ENCODE data around the gene HK3. TPM values are rescaled to one million over a fixed set of nuclear protein-coding genes. Genes with fewer than 3 reads are reported as not detected.
A peak's percentile ranks its signal among the peaks of the same experiment; 100 is the strongest.

The HK3 gene
- total and polyA plus RNA-seq, 9 of the 15 experiments (the other 6 are each of a cell fraction or from before 2014, with no cell fraction given) = 0.16 TPM; not detected in 8

GRCh38 chr5:176837707-176838115 is 61.4 kb downstream of the HK3 start (continued):
- no peak for TF ChIP-seq MTA1 (IDR thresholded peaks at IDR 0.05; ENCODE audit: borderline replicate concordance)
- peak; percentile 67 for TF ChIP-seq ZKSCAN8 (CRISPR knock-in tag; IDR thresholded peaks at IDR 0.05)
- TF ChIP-seq ZNF398 (CRISPR knock-in tag; IDR thresholded peaks at IDR 0.05) = no peak
- peak; percentile 96; the same call in 1 of the 2 replicates for TF ChIP-seq ZNF124 (CRISPR knock-in tag; IDR thresholded peaks at IDR 0.05)
- TF ChIP-seq SAP30 (IDR thresholded peaks at IDR 0.05; ENCODE audit: borderline replicate concordance, insufficient read depth, low read depth, low read length, poor library complexity, severe bottlenecking) = peak; percentile 99
- TF ChIP-seq ZBED1 (IDR thresholded peaks at IDR 0.05) = no peak
- TF ChIP-seq, protein P1, sequence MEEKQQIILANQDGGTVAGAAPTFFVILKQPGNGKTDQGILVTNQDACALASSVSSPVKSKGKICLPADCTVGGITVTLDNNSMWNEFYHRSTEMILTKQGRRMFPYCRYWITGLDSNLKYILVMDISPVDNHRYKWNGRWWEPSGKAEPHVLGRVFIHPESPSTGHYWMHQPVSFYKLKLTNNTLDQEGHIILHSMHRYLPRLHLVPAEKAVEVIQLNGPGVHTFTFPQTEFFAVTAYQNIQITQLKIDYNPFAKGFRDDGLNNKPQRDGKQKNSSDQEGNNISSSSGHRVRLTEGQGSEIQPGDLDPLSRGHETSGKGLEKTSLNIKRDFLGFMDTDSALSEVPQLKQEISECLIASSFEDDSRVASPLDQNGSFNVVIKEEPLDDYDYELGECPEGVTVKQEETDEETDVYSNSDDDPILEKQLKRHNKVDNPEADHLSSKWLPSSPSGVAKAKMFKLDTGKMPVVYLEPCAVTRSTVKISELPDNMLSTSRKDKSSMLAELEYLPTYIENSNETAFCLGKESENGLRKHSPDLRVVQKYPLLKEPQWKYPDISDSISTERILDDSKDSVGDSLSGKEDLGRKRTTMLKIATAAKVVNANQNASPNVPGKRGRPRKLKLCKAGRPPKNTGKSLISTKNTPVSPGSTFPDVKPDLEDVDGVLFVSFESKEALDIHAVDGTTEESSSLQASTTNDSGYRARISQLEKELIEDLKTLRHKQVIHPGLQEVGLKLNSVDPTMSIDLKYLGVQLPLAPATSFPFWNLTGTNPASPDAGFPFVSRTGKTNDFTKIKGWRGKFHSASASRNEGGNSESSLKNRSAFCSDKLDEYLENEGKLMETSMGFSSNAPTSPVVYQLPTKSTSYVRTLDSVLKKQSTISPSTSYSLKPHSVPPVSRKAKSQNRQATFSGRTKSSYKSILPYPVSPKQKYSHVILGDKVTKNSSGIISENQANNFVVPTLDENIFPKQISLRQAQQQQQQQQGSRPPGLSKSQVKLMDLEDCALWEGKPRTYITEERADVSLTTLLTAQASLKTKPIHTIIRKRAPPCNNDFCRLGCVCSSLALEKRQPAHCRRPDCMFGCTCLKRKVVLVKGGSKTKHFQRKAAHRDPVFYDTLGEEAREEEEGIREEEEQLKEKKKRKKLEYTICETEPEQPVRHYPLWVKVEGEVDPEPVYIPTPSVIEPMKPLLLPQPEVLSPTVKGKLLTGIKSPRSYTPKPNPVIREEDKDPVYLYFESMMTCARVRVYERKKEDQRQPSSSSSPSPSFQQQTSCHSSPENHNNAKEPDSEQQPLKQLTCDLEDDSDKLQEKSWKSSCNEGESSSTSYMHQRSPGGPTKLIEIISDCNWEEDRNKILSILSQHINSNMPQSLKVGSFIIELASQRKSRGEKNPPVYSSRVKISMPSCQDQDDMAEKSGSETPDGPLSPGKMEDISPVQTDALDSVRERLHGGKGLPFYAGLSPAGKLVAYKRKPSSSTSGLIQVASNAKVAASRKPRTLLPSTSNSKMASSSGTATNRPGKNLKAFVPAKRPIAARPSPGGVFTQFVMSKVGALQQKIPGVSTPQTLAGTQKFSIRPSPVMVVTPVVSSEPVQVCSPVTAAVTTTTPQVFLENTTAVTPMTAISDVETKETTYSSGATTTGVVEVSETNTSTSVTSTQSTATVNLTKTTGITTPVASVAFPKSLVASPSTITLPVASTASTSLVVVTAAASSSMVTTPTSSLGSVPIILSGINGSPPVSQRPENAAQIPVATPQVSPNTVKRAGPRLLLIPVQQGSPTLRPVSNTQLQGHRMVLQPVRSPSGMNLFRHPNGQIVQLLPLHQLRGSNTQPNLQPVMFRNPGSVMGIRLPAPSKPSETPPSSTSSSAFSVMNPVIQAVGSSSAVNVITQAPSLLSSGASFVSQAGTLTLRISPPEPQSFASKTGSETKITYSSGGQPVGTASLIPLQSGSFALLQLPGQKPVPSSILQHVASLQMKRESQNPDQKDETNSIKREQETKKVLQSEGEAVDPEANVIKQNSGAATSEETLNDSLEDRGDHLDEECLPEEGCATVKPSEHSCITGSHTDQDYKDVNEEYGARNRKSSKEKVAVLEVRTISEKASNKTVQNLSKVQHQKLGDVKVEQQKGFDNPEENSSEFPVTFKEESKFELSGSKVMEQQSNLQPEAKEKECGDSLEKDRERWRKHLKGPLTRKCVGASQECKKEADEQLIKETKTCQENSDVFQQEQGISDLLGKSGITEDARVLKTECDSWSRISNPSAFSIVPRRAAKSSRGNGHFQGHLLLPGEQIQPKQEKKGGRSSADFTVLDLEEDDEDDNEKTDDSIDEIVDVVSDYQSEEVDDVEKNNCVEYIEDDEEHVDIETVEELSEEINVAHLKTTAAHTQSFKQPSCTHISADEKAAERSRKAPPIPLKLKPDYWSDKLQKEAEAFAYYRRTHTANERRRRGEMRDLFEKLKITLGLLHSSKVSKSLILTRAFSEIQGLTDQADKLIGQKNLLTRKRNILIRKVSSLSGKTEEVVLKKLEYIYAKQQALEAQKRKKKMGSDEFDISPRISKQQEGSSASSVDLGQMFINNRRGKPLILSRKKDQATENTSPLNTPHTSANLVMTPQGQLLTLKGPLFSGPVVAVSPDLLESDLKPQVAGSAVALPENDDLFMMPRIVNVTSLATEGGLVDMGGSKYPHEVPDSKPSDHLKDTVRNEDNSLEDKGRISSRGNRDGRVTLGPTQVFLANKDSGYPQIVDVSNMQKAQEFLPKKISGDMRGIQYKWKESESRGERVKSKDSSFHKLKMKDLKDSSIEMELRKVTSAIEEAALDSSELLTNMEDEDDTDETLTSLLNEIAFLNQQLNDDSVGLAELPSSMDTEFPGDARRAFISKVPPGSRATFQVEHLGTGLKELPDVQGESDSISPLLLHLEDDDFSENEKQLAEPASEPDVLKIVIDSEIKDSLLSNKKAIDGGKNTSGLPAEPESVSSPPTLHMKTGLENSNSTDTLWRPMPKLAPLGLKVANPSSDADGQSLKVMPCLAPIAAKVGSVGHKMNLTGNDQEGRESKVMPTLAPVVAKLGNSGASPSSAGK (IDR thresholded peaks at IDR 0.05) = no peak
- TF ChIP-seq ETV6 (IDR thresholded peaks at IDR 0.05; ENCODE audit: borderline replicate concordance in 1 of 2, low read depth in 2 of 2, low read length in 1 of 2) = no peak
- peak; percentile 98 for TF ChIP-seq ETV6 (CRISPR knock-in tag; IDR thresholded peaks at IDR 0.05; ENCODE audit: borderline replicate concordance)
- TF ChIP-seq GABPB1 (CRISPR knock-in tag; IDR thresholded peaks at IDR 0.05) = peak; percentile 94
- TF ChIP-seq, protein P2, sequence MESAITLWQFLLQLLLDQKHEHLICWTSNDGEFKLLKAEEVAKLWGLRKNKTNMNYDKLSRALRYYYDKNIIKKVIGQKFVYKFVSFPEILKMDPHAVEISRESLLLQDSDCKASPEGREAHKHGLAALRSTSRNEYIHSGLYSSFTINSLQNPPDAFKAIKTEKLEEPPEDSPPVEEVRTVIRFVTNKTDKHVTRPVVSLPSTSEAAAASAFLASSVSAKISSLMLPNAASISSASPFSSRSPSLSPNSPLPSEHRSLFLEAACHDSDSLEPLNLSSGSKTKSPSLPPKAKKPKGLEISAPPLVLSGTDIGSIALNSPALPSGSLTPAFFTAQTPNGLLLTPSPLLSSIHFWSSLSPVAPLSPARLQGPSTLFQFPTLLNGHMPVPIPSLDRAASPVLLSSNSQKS (CRISPR knock-in tag; IDR thresholded peaks at IDR 0.05) = no peak
- TF ChIP-seq, protein P3, sequence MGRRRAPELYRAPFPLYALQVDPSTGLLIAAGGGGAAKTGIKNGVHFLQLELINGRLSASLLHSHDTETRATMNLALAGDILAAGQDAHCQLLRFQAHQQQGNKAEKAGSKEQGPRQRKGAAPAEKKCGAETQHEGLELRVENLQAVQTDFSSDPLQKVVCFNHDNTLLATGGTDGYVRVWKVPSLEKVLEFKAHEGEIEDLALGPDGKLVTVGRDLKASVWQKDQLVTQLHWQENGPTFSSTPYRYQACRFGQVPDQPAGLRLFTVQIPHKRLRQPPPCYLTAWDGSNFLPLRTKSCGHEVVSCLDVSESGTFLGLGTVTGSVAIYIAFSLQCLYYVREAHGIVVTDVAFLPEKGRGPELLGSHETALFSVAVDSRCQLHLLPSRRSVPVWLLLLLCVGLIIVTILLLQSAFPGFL (CRISPR knock-in tag; IDR thresholded peaks at IDR 0.05) = peak; percentile 71; the same call in 1 of the 2 replicates
- no peak for TF ChIP-seq RBM25 (IDR thresholded peaks at IDR 0.05; ENCODE audit: low read depth, low read length, severe bottlenecking)

Data from K562 (cell line).